Lower lobe of right lung (tissue), 2 donors: ENCODE results near the gene TEDC1. TPM values are rescaled to one million over a fixed set of nuclear protein-coding genes. Genes with fewer than 3 reads are reported as not detected.
A peak's percentile ranks its signal among the peaks of the same experiment; 100 is the strongest.

ENCODE experiments used
- ATAC-seq, 2 donors: fragments of 200-7000 bp; cut with Tn5 transposase; one replicate each; pipeline ENCODE4 v1.9.1; 2020 to 2022; ENCODE audit warnings: mild to moderate bottlenecking in 2 of 2, moderate library complexity in 2 of 2
- DNase-seq: peaks from one replicate; pipeline ENCODE4 v3.0.0-alpha.2; 2020
- H3K27ac ChIP-seq: fragments of 200-600 bp; one replicate; pipeline ENCODE4 v1.8.0; 2022
- H3K27me3 ChIP-seq: fragments of 200-600 bp; one replicate; pipeline ENCODE4 v1.8.0; 2022; ENCODE audit warnings: low read depth
- H3K36me3 ChIP-seq: fragments of 200-600 bp; one replicate; pipeline ENCODE4 v1.8.0; 2022; ENCODE audit warnings: mild to moderate bottlenecking
- H3K4me1 ChIP-seq: fragments of 200-600 bp; one replicate; pipeline ENCODE4 v1.8.0; 2022
- H3K4me3 ChIP-seq: fragments of 200-600 bp; one replicate; pipeline ENCODE4 v1.8.0; 2022; ENCODE audit warnings: mild to moderate bottlenecking
- H3K9me3 ChIP-seq: fragments of 200-600 bp; one replicate; pipeline ENCODE4 v1.8.0; 2022
- CTCF ChIP-seq: fragments of 200-600 bp; IDR thresholded peaks from one replicate; pipeline ENCODE4 v1.8.0; 2022; ENCODE audit warnings: antibody characterized with exemption, mild to moderate bottlenecking
- intact Hi-C: fragments of 100-400 bp; cut with DNase I; formaldehyde crosslinking; loops from one replicate; pipeline ENCODE4 v1.11.0; 2022
- total RNA-seq: library from RNA; stranded (reverse); fragmentation: NEBNext Ultra II Directional; extraction: Animal tissue kit (Norgen Biotek cat#: 25700); gene quantifications from one replicate; pipeline ENCODE4 v1.2.1, GENCODE V29; 2021
- donor health status: DM: no; HTN: yes; CAD: no; lungs with severe emphysema.

The TEDC1 gene
- total RNA-seq, 1 donor from 2014 or later = 10.6 TPM

- H3K27ac ChIP-seq = peak overlapping the region; percentile 28
Measured at GRCh38 chr14:105470350-105471296, 20.4 kb upstream of the TEDC1 start.

GRCh38 chr14:105471297-105471821, 19.7 kb upstream of the TEDC1 start:
- peak overlapping the region; percentile 87 for H3K27ac ChIP-seq
- peaks cover 65% of the 10 kb centered on the region for H3K4me1 ChIP-seq
- intact Hi-C loops = no loop called here
- no peak overlapping the region for H3K4me3 ChIP-seq
- H3K36me3 ChIP-seq = peaks cover 35% of the 10 kb centered on the region
- DNase-seq (no peak), ATAC-seq (no peak)
- no peak for TF ChIP-seq CTCF
- peaks cover 7% of the 10 kb centered on the region for H3K27me3 ChIP-seq
- no peaks in the 10 kb centered on the region for H3K9me3 ChIP-seq

More at GRCh38 chr14:105470350-105471296, 20.4 kb upstream of the TEDC1 start:
- H3K4me1 ChIP-seq = peaks cover 63% of the 10 kb centered on the region
- no peak for DNase-seq
- intact Hi-C loops = no loop called here
- peaks cover under 1% of the 10 kb centered on the region for H3K27me3 ChIP-seq
- ATAC-seq = no peak
- TF ChIP-seq CTCF = no peak
- H3K4me3 ChIP-seq = no peak overlapping the region
- peaks cover 37% of the 10 kb centered on the region for H3K36me3 ChIP-seq
- H3K9me3 ChIP-seq = no peaks in the 10 kb centered on the region

- peak overlapping the region; percentile 87 for H3K27ac ChIP-seq
- DNase-seq = no peak
Measured at GRCh38 chr14:105471823-105472485, 19.1 kb upstream of the TEDC1 start.

GRCh38 chr14:105472486-105472991, 18.5 kb upstream of the TEDC1 start:
- ATAC-seq (peak; percentile 18 to 40), DNase-seq (peak; percentile 66)
- Histone ChIP-seq H3K27ac (peak overlapping the region; percentile 87), H3K27me3 (peaks cover 7% of the 10 kb centered on the region), H3K36me3 (peaks cover 23% of the 10 kb centered on the region), H3K4me3 (no peak overlapping the region), H3K9me3 (no peaks in the 10 kb centered on the region), H3K4me1 (peaks cover 76% of the 10 kb centered on the region)
- TF ChIP-seq CTCF = no peak
- intact Hi-C loops = no loop called here

More at GRCh38 chr14:105471823-105472485, 19.1 kb upstream of the TEDC1 start:
- Histone ChIP-seq H3K9me3 (no peaks in the 10 kb centered on the region), H3K4me3 (no peak overlapping the region), H3K36me3 (peaks cover 29% of the 10 kb centered on the region), H3K4me1 (peaks cover 71% of the 10 kb centered on the region), H3K27me3 (peaks cover 7% of the 10 kb centered on the region)
- intact Hi-C loops = no loop called here
- TF ChIP-seq CTCF = no peak
- no peak for ATAC-seq

- intact Hi-C loops = no loop called here
- ATAC-seq = peak in 1 of 2 donors; percentile 2
Measured at GRCh38 chr14:105473033-105473676, 17.9 kb upstream of the TEDC1 start.

More at GRCh38 chr14:105473033-105473676, 17.9 kb upstream of the TEDC1 start:
- Histone ChIP-seq H3K4me1 (peaks cover 76% of the 10 kb centered on the region), H3K9me3 (no peaks in the 10 kb centered on the region), H3K4me3 (peak overlapping the region; percentile 63), H3K27me3 (peaks cover 7% of the 10 kb centered on the region), H3K27ac (peak overlapping the region; percentile 87), H3K36me3 (peaks cover 19% of the 10 kb centered on the region)
- TF ChIP-seq CTCF = no peak
- DNase-seq = no peak
